HCT116 (cell line): ENCODE results near the gene ESPL1. TPM values are rescaled to one million over a fixed set of nuclear protein-coding genes. Genes with fewer than 3 reads are reported as not detected.

Source experiments
- ATAC-seq: fragments of 200-7000 bp; cut with Tn5 transposase; 2 replicates; pipeline ENCODE4 v1.9.1; 2020; ENCODE audit warnings: mild to moderate bottlenecking, moderate library complexity
- BruUV-seq: library from RNA; stranded (reverse); fragments of 400-500 nt; replicated peaks from 2 replicates; lab custom pipeline; 2021; lab: Mats Ljungman, UMichigan
- CTCF ChIA-PET: fragments of 300-600 bp; sonication (Branson Sonifier 250); formaldehyde crosslinking; loops from one replicate; lab custom pipeline; 2021; ENCODE audit warnings: antibody characterized with exemption; lab: Charles Lee
- POLR2A ChIA-PET: fragments of 300-600, 350-600 bp; sonication (Branson Sonifier 250); formaldehyde crosslinking; loops from one replicate; lab custom pipeline; 2021; ENCODE audit warnings: antibody characterized with exemption; lab: Charles Lee
- RAD21 ChIA-PET, 2 experiments: fragments of 300-600 bp; sonication (Branson Sonifier 250); formaldehyde crosslinking; loops; one replicate each; lab custom pipeline; 2023; ENCODE audit warnings: low total read pairs in 2 of 2; ENCODE audit not compliant: uncharacterized antibody in 2 of 2, unreplicated experiment in 2 of 2, low non-redundant PET in 1 of 2; lab: Charles Lee
- DNase-seq: peaks from one replicate; pipeline ENCODE4 v3.0.0-alpha.2; 2010; ENCODE audit warnings: low read depth, low spot score
- H2AFZ ChIP-seq: fragments of 200-600 bp; shearing (Covaris generic), sonication (generic); 2 replicates; pipeline ENCODE4 v1.6.1; 2017; ENCODE audit warnings: low read depth, mixed run types, mixed read lengths, antibody characterized with exemption, low read length; ENCODE audit not compliant: poor library complexity, severe bottlenecking
- H3K27ac ChIP-seq: 2 replicates; pipeline ENCODE4 v1.5.1; 2012; ENCODE audit warnings: low read depth, low read length
- H3K27me3 ChIP-seq: fragments of 200-600 bp; sonication (generic); 2 replicates; pipeline ENCODE4 v1.6.1; 2016; ENCODE audit warnings: mixed run types, low read length, mixed read lengths; ENCODE audit not compliant: insufficient read depth
- H3K36me3 ChIP-seq, 2 experiments: fragments of 200-500 bp in 1 of 2; fragments of 200-600 bp in 1 of 2; sonication (Bioruptor generic) in 1 of 2; sonication (generic) in 1 of 2; 2 replicates each; pipeline versions ENCODE4 v1.5.1 to v1.6.1; 2014 to 2016; ENCODE audit warnings: low read length in 2 of 2, inconsistent platforms in 1 of 2, mixed read lengths in 1 of 2, mixed run types in 1 of 2; ENCODE audit not compliant: insufficient read depth in 2 of 2, control insufficient read depth in 1 of 2
- H3K4me1 ChIP-seq, 2 experiments: fragments of 200-600 bp in 1 of 2; sonication (generic) in 1 of 2; 2 replicates each; pipeline versions ENCODE4 v1.5.1 to v1.6.1; 2012 to 2017; ENCODE audit warnings: low read length in 2 of 2, inconsistent platforms in 1 of 2, mild to moderate bottlenecking in 1 of 2, mixed read lengths in 1 of 2, mixed run types in 1 of 2, moderate library complexity in 1 of 2; ENCODE audit not compliant: insufficient read depth in 2 of 2, control insufficient read depth in 1 of 2
- H3K4me2 ChIP-seq: fragments of 200-600 bp; sonication (generic); 2 replicates; pipeline ENCODE4 v1.6.1; 2017; ENCODE audit warnings: mixed run types, low read length, mixed read lengths
- H3K4me3 ChIP-seq, 2 experiments: fragments of 200-600 bp in 1 of 2; sonication (generic) in 1 of 2; replicated peaks in 1 of 2; 2 replicates each; pipeline ENCODE4 v1.5.1; 2011 to 2016; ENCODE audit warnings: low read length in 2 of 2, control low read depth in 1 of 2, low read depth in 1 of 2, mild to moderate bottlenecking in 1 of 2, mixed read lengths in 1 of 2, mixed run types in 1 of 2
- H3K79me2 ChIP-seq: fragments of 200-600 bp; sonication (generic); 2 replicates; pipeline ENCODE4 v1.6.1; 2017; ENCODE audit warnings: mild to moderate bottlenecking, mixed run types, low read length, moderate library complexity, mixed read lengths; ENCODE audit not compliant: insufficient read depth
- H3K9ac ChIP-seq: fragments of 200-600 bp; sonication (generic); 2 replicates; pipeline ENCODE4 v1.6.1; 2016; ENCODE audit warnings: low read length, mixed read lengths
- H3K9me2 ChIP-seq: fragments of 200-600 bp; sonication (generic), shearing (Covaris generic); 2 replicates; pipeline ENCODE4 v1.6.1; 2017; ENCODE audit warnings: mixed run types, mild to moderate bottlenecking, moderate library complexity; ENCODE audit not compliant: insufficient read depth
- H3K9me3 ChIP-seq, 2 experiments: fragments of 200-500 bp in 1 of 2; fragments of 200-600 bp in 1 of 2; sonication (Bioruptor generic) in 1 of 2; sonication (generic) in 1 of 2; 2 replicates each; pipeline ENCODE4 v1.6.1; 2014 to 2017; ENCODE audit warnings: low read length in 2 of 2, mixed read lengths in 2 of 2, inconsistent platforms in 1 of 2, low read depth in 1 of 2, mild to moderate bottlenecking in 1 of 2, mixed run types in 1 of 2, moderate library complexity in 1 of 2; ENCODE audit not compliant: control insufficient read depth in 1 of 2, insufficient read depth in 1 of 2
- H4K20me1 ChIP-seq: fragments of 200-600 bp; sonication (generic), shearing (Covaris generic); 2 replicates; pipeline ENCODE4 v1.6.1; 2017; ENCODE audit warnings: mixed run types, mild to moderate bottlenecking, moderate library complexity; ENCODE audit not compliant: insufficient read depth
- CBX3 ChIP-seq: IDR thresholded peaks from 2 replicates; pipeline ENCODE4 v1.6.1; 2012; ENCODE audit warnings: low read depth
- CEBPB ChIP-seq: IDR thresholded peaks from 2 replicates; pipeline ENCODE4 v1.6.1; 2012; ENCODE audit warnings: low read depth
- EGR1 ChIP-seq: IDR thresholded peaks from 2 replicates; pipeline ENCODE4 v1.6.1; 2012; ENCODE audit warnings: low read depth
- FOSL1 ChIP-seq: IDR thresholded peaks from 2 replicates; pipeline ENCODE4 v1.6.1; 2012; ENCODE audit warnings: low read depth
- JUND ChIP-seq: IDR thresholded peaks from 2 replicates; pipeline ENCODE4 v1.6.1; 2012
- MAX ChIP-seq: IDR thresholded peaks from 2 replicates; pipeline ENCODE4 v1.6.1; 2012
- POLR2A ChIP-seq: IDR thresholded peaks from 2 replicates; pipeline ENCODE4 v1.7.0; 2011; ENCODE audit warnings: borderline replicate concordance; ENCODE audit not compliant: insufficient read depth, insufficient read length; ENCODE audit errors: extremely low read depth
- POLR2AphosphoS5 ChIP-seq: IDR thresholded peaks from 2 replicates; pipeline ENCODE4 v1.6.1; 2011; ENCODE audit warnings: mild to moderate bottlenecking, low read depth, low read length, moderate library complexity
- RAD21 ChIP-seq: IDR thresholded peaks from 2 replicates; pipeline ENCODE4 v1.6.1; 2012; ENCODE audit warnings: low read depth, mild to moderate bottlenecking
- SP1 ChIP-seq: IDR thresholded peaks from 2 replicates; pipeline ENCODE4 v1.6.1; 2012; ENCODE audit warnings: low read depth
- SRF ChIP-seq: IDR thresholded peaks from 2 replicates; pipeline ENCODE4 v1.6.1; 2012; ENCODE audit warnings: low read depth
- TCF7L2 ChIP-seq: IDR thresholded peaks from 2 replicates; pipeline ENCODE4 v1.7.0; 2011; ENCODE audit warnings: borderline replicate concordance, inconsistent platforms; ENCODE audit not compliant: insufficient read depth, insufficient read length; ENCODE audit errors: extremely low read depth
- YY1 ChIP-seq: IDR thresholded peaks from 2 replicates; pipeline ENCODE4 v1.6.1; 2011; ENCODE audit warnings: low read length, low read depth, moderate library complexity, mild to moderate bottlenecking; ENCODE audit not compliant: insufficient replicate concordance; ENCODE audit errors: extremely low read depth
- intact Hi-C: fragments of 100-400 bp; cut with micrococcal nuclease; formaldehyde crosslinking; loops from 2 replicates; pipeline ENCODE4 v1.10.0; 2022
- total RNA-seq: library from RNA; stranded (reverse); gene quantifications from one replicate; pipeline ENCODE4 v1.2.1, GENCODE V29; 2021; ENCODE audit not compliant: unreplicated experiment
- TF ChIP-seq, protein P1 (sequence below), 3 experiments: fragments of 200-600 bp in 1 of 3; sonication (generic) in 1 of 3; IDR thresholded peaks in 2 of 3; conservative IDR thresholded peaks in 1 of 3; 2 replicates each; pipeline ENCODE4 v1.5.1; 2012 to 2017; ENCODE audit warnings: low read depth in 2 of 3, low read length in 2 of 3, antibody characterized with exemption in 1 of 3, borderline replicate concordance in 1 of 3, control low read depth in 1 of 3, mild to moderate bottlenecking in 1 of 3, mixed read lengths in 1 of 3, mixed run types in 1 of 3, moderate library complexity in 1 of 3; ENCODE audit not compliant: insufficient read depth in 1 of 3

ESPL1 gene
- total RNA-seq, 1 experiment from 2014 or later: 50.3 TPM

GRCh38 chr12:53336181-53336681 is 68.1 kb downstream of the ESPL1 start, which contains the start of gene SP7:
Gene SP7, minus strand, starts transcription at chr12:53336354. Its CDS starts 708 bp downstream, at chr12:53335646.
- H4K20me1 ChIP-seq: no peaks in the 10 kb centered on the region
- no peaks in the 10 kb centered on the region for H3K9me2 ChIP-seq
- DNase-seq (no peak), ATAC-seq (peak; percentile 38; the same call in 1 of the 2 replicates)
- intact Hi-C loops: no loop called here
- no TSS peak for BruUV-seq
- H3K9me3 ChIP-seq: no peaks in the 10 kb centered on the region
- H3K4me1 ChIP-seq: 0 out of 4 replicates have a peak, but pooled peaks cover 0 to 2% of the 10 kb centered on the region in 2 experiments
- CTCF ChIA-PET: no interaction called here
- H3K4me3 ChIP-seq: no peak within 1 kb of the TSS
- no peak within 1 kb of the TSS for H3K4me2 ChIP-seq
- H3K36me3 ChIP-seq: no peaks in the 10 kb centered on the region
- H2AFZ ChIP-seq: no peak within 1 kb of the TSS
- H3K9ac ChIP-seq: no peak within 1 kb of the TSS
- H3K79me2 ChIP-seq: no peaks in the 10 kb centered on the region
- POLR2A ChIA-PET: no interaction called here
- H3K27me3 ChIP-seq: 0 out of 2 replicates have a peak, but pooled peaks cover 3% of the 10 kb centered on the region
- no peak within 1 kb of the TSS for H3K27ac ChIP-seq
- RAD21 ChIA-PET: no interaction called here
- no peak for TF ChIP-seq FOSL1
- no peak for TF ChIP-seq EGR1
- no peak for TF ChIP-seq MAX
- TF ChIP-seq CEBPB: no peak
- TF ChIP-seq, protein P1, sequence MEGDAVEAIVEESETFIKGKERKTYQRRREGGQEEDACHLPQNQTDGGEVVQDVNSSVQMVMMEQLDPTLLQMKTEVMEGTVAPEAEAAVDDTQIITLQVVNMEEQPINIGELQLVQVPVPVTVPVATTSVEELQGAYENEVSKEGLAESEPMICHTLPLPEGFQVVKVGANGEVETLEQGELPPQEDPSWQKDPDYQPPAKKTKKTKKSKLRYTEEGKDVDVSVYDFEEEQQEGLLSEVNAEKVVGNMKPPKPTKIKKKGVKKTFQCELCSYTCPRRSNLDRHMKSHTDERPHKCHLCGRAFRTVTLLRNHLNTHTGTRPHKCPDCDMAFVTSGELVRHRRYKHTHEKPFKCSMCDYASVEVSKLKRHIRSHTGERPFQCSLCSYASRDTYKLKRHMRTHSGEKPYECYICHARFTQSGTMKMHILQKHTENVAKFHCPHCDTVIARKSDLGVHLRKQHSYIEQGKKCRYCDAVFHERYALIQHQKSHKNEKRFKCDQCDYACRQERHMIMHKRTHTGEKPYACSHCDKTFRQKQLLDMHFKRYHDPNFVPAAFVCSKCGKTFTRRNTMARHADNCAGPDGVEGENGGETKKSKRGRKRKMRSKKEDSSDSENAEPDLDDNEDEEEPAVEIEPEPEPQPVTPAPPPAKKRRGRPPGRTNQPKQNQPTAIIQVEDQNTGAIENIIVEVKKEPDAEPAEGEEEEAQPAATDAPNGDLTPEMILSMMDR (IDR thresholded peaks at IDR 0.05 in 2 of 3, conservative IDR thresholded peaks at IDR 0.05 in 1 of 3; ENCODE audit: borderline replicate concordance in 1 of 3, insufficient read depth in 1 of 3, low read depth in 2 of 3, low read length in 2 of 3): no peak
- no peak for TF ChIP-seq JUND

GRCh38 chr12:53338017-53338416 is 69.9 kb downstream of the ESPL1 start:
- H3K9ac ChIP-seq: no peak overlapping the region
- H3K4me3 ChIP-seq: no peak overlapping the region
- ChIA-PET POLR2A (no interaction called here), RAD21 (no interaction called here), CTCF (no interaction called here)
- H3K4me1 ChIP-seq: 0 out of 4 replicates have a peak, but pooled peaks cover 0 to 2% of the 10 kb centered on the region in 2 experiments
- no peaks in the 10 kb centered on the region for H3K9me3 ChIP-seq
- no peaks in the 10 kb centered on the region for H4K20me1 ChIP-seq
- DNase-seq (no peak), ATAC-seq (no peak)
- H3K27me3 ChIP-seq: 0 out of 2 replicates have a peak, but pooled peaks cover 3% of the 10 kb centered on the region
- no peak overlapping the region for H2AFZ ChIP-seq
- intact Hi-C loops: no loop called here
- H3K27ac ChIP-seq: no peak overlapping the region
- BruUV-seq: no TSS peak
- no peaks in the 10 kb centered on the region for H3K79me2 ChIP-seq
- no peak overlapping the region for H3K4me2 ChIP-seq
- no peaks in the 10 kb centered on the region for H3K9me2 ChIP-seq
- no peaks in the 10 kb centered on the region for H3K36me3 ChIP-seq
- no peak for TF ChIP-seq RAD21
- no peak for TF ChIP-seq JUND
- TF ChIP-seq CEBPB: no peak
- no peak for TF ChIP-seq CBX3
- no peak for TF ChIP-seq YY1
- TF ChIP-seq SRF: no peak
- TF ChIP-seq, protein P1 (IDR thresholded peaks at IDR 0.05 in 2 of 3, conservative IDR thresholded peaks at IDR 0.05 in 1 of 3; ENCODE audit: borderline replicate concordance in 1 of 3, insufficient read depth in 1 of 3, low read depth in 2 of 3, low read length in 2 of 3): no peak
- no peak for TF ChIP-seq TCF7L2
- TF ChIP-seq SP1: no peak
- TF ChIP-seq POLR2A: no peak
- TF ChIP-seq FOSL1: no peak
- no peak for TF ChIP-seq POLR2AphosphoS5
- no peak for TF ChIP-seq MAX
